22Rv1 (cell line): Measurements from ENCODE around the gene VWA5A.

Source experiments
- ZFX ChIP-seq: fragments of 450-650 bp; IDR thresholded peaks from 2 replicates; pipeline ENCODE4 v1.6.1; 2017; ENCODE audit warnings: antibody characterized with exemption, borderline replicate concordance
- TF ChIP-seq, protein P1 (sequence below): fragments of 450-650 bp; IDR thresholded peaks from 2 replicates; pipeline ENCODE4 v1.5.1; 2017; ENCODE audit warnings: mild to moderate bottlenecking

DNA sequence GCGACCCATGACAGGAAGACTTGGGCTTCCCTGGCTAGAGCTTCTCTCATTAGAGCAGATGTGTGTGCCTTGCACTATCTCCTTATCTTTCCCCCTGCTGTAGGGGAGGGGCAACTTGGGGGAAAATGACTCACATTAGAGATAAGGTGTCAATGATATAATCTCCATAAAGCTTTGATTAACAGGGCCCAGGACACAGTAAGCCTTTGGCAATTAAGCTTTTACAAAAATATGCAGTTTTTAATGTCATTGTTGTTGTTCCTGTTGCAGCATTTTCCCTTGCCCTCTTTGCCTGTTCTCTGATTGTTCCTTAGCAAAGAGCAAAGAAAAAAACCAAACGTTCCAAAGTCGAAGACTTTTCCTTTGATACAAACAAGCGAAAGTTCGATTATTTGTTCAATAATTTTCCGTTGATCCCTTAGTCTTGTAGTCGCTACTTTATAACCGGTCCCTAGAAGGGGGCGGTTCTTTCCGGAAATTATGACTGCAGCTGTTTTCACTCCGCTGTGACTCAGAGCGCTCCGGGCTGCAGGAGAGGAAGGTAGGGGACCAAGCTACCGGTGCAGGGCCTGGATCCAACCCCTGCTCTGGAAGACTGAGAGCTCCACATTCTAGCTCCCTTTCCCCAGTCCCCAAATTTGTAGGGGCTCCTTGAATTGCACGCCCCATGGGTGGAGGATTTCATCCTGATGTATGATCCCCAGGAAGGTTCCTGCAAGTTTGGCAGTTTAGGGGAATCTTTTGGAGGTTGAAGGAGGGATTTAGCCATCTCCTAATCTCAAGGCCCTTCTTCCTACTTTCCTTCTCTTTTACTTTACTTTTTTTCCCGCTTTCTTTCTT, at the start of gene VWA5A:
- TF ChIP-seq, protein P1, sequence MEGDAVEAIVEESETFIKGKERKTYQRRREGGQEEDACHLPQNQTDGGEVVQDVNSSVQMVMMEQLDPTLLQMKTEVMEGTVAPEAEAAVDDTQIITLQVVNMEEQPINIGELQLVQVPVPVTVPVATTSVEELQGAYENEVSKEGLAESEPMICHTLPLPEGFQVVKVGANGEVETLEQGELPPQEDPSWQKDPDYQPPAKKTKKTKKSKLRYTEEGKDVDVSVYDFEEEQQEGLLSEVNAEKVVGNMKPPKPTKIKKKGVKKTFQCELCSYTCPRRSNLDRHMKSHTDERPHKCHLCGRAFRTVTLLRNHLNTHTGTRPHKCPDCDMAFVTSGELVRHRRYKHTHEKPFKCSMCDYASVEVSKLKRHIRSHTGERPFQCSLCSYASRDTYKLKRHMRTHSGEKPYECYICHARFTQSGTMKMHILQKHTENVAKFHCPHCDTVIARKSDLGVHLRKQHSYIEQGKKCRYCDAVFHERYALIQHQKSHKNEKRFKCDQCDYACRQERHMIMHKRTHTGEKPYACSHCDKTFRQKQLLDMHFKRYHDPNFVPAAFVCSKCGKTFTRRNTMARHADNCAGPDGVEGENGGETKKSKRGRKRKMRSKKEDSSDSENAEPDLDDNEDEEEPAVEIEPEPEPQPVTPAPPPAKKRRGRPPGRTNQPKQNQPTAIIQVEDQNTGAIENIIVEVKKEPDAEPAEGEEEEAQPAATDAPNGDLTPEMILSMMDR = no peak
- TF ChIP-seq ZFX = no peak
